NT2/D1 (cell line): ENCODE results near the gene DESI2.

Experiments
- YY1 ChIP-seq: IDR thresholded peaks from 2 replicates; pipeline ENCODE4 v1.6.1; 2011; ENCODE audit not compliant: insufficient read length, insufficient read depth
- ZNF274 ChIP-seq: IDR thresholded peaks from 2 replicates; pipeline ENCODE4 v1.6.1; 2011; ENCODE audit warnings: mild to moderate bottlenecking, low read depth, low read length

DNA sequence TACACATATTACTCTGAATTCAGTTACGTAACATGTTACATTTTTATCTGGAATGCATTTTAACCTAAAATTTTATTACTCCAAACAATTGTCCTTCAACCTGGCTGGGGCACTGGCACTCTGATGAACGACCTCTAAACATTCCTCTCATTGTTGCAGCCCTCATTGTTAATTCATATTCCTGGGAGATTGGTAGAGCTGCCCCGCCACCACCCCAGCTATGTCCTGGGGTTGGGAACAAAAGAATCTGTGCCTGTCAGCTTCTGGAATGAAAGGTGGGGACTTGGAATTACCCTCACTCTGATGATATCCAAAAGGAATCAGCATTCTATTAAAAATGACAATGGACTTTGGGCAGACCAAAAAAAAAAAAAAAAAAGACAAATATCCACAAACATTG lies 38.0 kb upstream of the DESI2 start:
- TF ChIP-seq YY1: no peak
- TF ChIP-seq ZNF274: no peak
